Stimulated activated CD4-positive, alpha-beta T cell treated with anti-CD3 and anti-CD28 coated beads, TNF-alpha, amount 100 ng/mL, for 1 hour (primary cell): ENCODE results near the gene GRID2IP.
"Not testable (repeated sequence)": the region's sequence is repeated elsewhere in the genome, so short reads cannot be mapped to it uniquely, and the experiment has no call there.

ENCODE experiments used
- DNase-seq, 3 donors: peaks; one replicate each; pipeline ENCODE4 v3.0.0-alpha.2; 2020; ENCODE audit warnings: low read depth in 3 of 3, low spot score in 1 of 3

Gene GRID2IP

GRCh38 chr7:6495597-6496262, 55.5 kb downstream of the GRID2IP start:
- DNase-seq: no peak

- DNase-seq: no peak
Measured at GRCh38 chr7:6494365-6494764, 56.9 kb downstream of the GRID2IP start.

GRCh38 chr7:6491194-6491593, 60.1 kb downstream of the GRID2IP start:
- DNase-seq: no peak

GRCh38 chr7:6489612-6490011, 61.6 kb downstream of the GRID2IP start:
- no peak for DNase-seq

- no peak for DNase-seq
Measured at GRCh38 chr7:6487184-6487545, 64.1 kb downstream of the GRID2IP start.

- no peak for DNase-seq
Measured at GRCh38 chr7:6486438-6487183, 64.7 kb downstream of the GRID2IP start.

GRCh38 chr7:6482743-6483119, 68.5 kb downstream of the GRID2IP start:
- no peak for DNase-seq

- no peak for DNase-seq
Measured at GRCh38 chr7:6482307-6482706, 69.0 kb downstream of the GRID2IP start.

GRCh38 chr7:6481445-6481844, 69.8 kb downstream of the GRID2IP start:
- no peak for DNase-seq

- no peak for DNase-seq
Measured at GRCh38 chr7:6480323-6480660, 71.0 kb downstream of the GRID2IP start.

- no peak for DNase-seq
Measured at GRCh38 chr7:6479067-6479466, 72.2 kb downstream of the GRID2IP start.

GRCh38 chr7:6478186-6478585, 73.1 kb downstream of the GRID2IP start:
- DNase-seq: no peak

GRCh38 chr7:6477318-6477660, 74.0 kb downstream of the GRID2IP start:
- no peak for DNase-seq

GRCh38 chr7:6476596-6477317, 74.5 kb downstream of the GRID2IP start:
- no peak for DNase-seq

GRCh38 chr7:6475433-6476186, 75.7 kb downstream of the GRID2IP start:
- DNase-seq: no peak

- DNase-seq: no peak
Measured at GRCh38 chr7:6465862-6466261, 85.4 kb downstream of the GRID2IP start.

GRCh38 chr7:6463609-6464008, 87.7 kb downstream of the GRID2IP start:
- DNase-seq: not testable (repeated sequence)

GRCh38 chr7:6461946-6462550, 89.2 kb downstream of the GRID2IP start:
- no peak for DNase-seq

- no peak for DNase-seq
Measured at GRCh38 chr7:6460990-6461584, 90.2 kb downstream of the GRID2IP start.

- DNase-seq: no peak
Measured at GRCh38 chr7:6460303-6460702, 91.0 kb downstream of the GRID2IP start.

GRCh38 chr7:6458676-6459075, 92.6 kb downstream of the GRID2IP start:
- DNase-seq: not testable (repeated sequence)
